SK-N-SH (cell line): Measurements from ENCODE around the gene RCN2.

Experiments
- POLR2AphosphoS5 ChIP-seq: IDR thresholded peaks from 2 replicates; pipeline ENCODE4 v1.6.1; 2012; ENCODE audit warnings: low read depth, low read length
- SMC3 ChIP-seq: IDR thresholded peaks from 2 replicates; pipeline ENCODE4 v1.6.1; 2012; ENCODE audit warnings: low read depth, low read length, improper control_type of control experiment
- ZBTB33 ChIP-seq: IDR thresholded peaks from 2 replicates; pipeline ENCODE4 v1.4.0; 2012; ENCODE audit warnings: low read depth, borderline replicate concordance

- no peak for TF ChIP-seq ZBTB33
- TF ChIP-seq POLR2AphosphoS5: no peak
- no peak for TF ChIP-seq SMC3
Observed at GRCh38 chr15:76935620-76936019, 4.1 kb downstream of the RCN2 start.
